IPS-18c (cell line): ENCODE results near the gene WDR27.

Experiments used
- H3K4me3 ChIP-seq: 2 replicates; pipeline ENCODE4 v1.7.0; 2013; ENCODE audit warnings: low read depth, mild to moderate bottlenecking, low read length, moderate library complexity; ENCODE audit not compliant: insufficient read depth
- H3K9me3 ChIP-seq: one replicate; pipeline ENCODE4 v1.6.1; 2013; ENCODE audit warnings: mild to moderate bottlenecking, low read length, moderate library complexity; ENCODE audit not compliant: control insufficient read depth, insufficient read depth

WDR27 gene

DNA sequence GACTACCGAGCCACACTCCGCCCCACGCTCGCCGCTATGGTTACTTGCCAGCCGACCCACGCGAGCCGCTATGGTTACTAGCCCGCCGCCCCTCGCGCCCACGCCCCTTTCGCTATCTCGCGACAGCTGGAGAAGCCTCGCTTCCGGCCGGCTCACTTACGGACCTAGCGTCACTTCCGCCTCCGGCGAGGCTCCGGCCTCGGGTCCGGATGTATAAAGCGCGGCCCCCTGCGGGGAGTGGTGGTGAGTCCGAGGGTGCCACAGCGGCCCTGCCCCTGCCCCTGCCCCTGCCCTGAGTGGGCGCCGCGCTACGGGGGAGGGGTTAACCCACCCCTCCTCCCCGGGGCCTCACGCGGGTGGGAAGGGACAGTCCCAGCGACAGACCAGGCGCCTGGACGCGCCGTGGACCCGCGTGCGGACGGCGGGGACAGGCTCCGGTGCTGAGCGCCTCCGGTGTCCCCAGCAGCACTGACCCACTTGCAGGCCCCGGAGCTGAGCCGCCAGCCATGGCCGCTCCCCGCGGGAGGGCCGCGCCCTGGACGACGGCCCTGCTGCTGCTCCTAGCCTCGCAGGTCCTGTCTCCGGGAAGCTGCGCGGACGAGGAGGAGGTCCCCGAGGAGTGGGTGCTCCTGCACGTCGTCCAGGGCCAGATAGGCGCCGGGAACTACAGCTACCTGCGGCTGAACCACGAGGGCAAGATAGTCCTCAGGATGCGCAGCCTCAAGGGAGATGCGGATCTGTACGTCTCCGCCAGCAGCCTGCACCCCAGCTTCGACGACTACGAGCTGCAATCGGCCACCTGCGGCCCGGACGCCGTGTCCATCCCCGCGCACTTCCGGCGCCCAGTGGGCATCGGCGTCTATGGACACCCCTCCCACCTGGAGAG lies at the start of gene WDR27, which contains the start of gene C6orf120:
Gene WDR27, minus strand, starts transcription at position 76 of the 886 bp plus-strand sequence. CDS start 13,024 bp downstream, outside the sequence.
Gene C6orf120, plus strand, starts transcription at position 173 of the 886 bp plus-strand sequence. Its CDS starts 334 bp downstream, at position 507.
- Histone ChIP-seq H3K9me3 (no peaks in the 10 kb centered on the region), H3K4me3 (peak within 1 kb of the TSS; percentile 97)

DNA sequence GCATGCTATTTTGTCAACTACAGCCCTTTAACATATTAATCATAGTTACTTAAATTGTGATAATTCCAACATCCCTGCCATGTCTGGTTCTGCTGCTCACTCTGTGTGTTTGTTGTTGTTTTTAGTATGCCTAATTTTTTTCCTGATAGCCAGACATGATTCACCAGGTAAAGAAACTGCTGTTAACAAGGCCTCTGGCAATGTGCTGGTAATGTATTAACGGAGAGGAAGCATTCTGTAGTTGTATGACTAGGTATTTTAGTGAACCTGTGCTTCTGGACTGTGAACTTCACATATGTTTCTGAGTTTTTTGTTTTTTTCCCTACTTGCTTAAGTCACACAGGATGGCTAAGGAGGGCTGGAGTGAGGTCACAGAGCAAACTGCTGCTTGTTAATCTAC lies 44.7 kb upstream of the WDR27 start:
- Histone ChIP-seq H3K4me3 (no peak overlapping the region), H3K9me3 (no peaks in the 10 kb centered on the region)

DNA sequence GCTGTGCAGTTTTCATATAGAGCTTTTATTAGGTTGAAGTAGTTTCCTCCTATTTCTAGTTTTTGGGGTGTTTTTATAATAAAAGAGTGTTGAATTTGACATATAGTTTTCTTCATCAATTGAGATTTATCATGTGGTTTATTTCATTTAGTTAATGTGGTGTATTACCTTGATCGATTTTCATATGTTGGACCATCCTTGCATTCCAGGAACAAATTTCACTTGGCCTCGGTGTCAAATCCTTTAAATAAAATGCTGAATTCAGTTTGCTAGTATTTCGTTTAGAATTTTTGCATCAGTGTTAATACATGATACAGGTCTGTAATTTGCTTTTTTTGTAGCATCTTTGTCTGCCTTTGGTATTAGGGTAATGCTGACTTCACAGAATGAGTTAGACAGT lies 43.6 kb upstream of the WDR27 start:
- no peaks in the 10 kb centered on the region for H3K9me3 ChIP-seq
- no peak overlapping the region for H3K4me3 ChIP-seq

DNA sequence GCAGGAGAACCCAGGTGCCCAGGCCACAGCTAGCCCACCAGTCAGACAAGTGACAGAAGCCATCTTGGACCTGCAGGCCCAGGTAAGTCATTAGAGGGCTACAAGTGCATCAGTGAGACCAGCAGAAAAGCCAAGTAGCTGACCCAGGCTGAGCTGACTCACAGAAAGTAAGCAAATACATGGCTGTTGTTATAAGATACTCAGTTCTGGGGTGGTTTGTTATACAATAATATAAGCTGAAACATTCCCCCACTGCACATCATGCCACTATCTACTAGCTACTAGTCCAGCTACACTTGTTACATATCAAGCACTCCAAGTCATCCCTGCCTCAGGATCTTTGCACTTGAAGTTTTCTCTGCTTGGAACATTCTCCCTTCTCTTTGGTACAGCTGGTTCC lies 39.5 kb upstream of the WDR27 start:
- no peaks in the 10 kb centered on the region for H3K9me3 ChIP-seq
- H3K4me3 ChIP-seq = no peak overlapping the region

DNA sequence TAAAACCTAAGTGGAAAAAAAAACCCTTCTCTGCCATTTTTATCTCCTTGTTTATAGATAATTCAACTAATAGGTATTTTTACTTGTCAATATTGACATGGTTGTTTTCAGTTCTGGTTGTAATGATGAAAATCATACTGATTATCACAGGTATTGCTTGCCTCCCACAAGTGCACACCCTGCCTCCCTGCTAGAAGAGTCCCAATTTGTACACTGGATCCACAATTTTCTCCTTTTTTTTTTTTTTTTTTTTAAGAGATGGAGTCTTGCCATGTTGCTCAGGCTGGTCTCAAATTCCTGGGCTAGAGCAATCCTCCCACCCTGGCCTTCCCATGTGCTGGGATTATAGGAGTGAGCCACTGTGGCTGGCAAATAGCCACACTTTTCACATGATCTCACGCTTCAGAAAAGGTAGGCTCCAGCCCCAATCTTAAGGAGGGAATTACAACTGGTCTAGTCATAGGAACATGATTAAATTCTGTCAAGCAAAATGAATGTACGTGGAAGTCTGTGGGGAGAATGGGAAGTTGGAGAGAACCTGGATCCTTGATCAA lies 37.2 kb upstream of the WDR27 start:
- Histone ChIP-seq H3K9me3 (no peaks in the 10 kb centered on the region), H3K4me3 (no peak overlapping the region)

DNA sequence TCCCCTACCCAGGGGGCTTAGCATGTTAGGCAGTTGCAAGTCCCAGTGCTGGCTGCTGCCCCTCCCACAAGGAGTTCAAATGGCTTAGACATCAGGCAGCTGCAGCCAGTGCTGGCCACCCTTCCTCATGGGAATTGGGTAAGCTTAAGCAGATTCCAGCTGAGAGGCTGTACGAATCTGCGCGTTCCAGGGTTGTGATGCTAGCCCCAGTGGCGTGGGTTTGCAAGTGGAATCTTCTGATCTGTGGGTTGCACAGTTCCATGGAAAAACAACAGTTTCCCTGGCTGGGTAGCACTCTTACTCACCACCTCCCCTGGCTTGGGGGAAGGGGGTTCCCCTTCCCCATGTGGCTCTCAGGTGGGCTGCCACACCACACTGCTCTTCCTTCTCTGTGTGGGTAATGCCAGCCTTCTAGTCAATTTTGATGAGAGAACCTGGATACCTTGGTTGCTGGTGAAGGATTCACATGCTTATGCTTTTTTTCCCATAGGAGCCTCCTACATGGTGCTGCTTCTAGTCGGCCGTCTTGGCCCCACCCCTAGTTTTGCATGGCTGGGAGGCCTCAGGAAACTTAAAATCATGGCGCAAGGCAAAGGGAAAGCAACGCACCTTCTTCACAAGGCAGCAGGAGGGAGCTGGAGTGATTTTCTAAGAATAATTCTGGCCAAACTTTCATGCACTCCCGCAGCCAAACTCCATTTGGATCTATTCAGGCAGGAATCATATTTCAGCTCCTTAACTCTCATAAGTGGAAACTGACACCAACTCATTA lies 36.6 kb upstream of the WDR27 start:
- H3K4me3 ChIP-seq = no peak overlapping the region
- H3K9me3 ChIP-seq = no peaks in the 10 kb centered on the region

DNA sequence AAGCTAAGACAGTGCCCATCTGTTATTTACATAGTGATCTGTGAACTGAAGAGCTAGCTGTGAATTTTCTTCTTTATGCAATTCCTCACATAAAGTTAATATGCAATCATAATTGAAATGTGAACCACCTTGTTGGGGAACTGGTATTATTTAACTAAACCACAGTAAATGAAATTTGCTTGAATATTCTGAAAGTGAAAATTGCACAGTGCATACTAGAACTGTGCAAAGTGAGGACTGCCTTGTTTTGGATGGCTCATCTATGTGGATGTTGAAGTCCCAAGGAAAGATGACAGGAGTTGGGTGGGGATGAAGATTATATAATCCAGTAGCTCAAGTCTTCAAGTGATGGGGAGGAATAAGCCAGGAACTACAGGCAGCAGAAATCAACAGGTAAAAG lies 28.1 kb upstream of the WDR27 start:
- H3K4me3 ChIP-seq = no peak overlapping the region
- no peaks in the 10 kb centered on the region for H3K9me3 ChIP-seq

DNA sequence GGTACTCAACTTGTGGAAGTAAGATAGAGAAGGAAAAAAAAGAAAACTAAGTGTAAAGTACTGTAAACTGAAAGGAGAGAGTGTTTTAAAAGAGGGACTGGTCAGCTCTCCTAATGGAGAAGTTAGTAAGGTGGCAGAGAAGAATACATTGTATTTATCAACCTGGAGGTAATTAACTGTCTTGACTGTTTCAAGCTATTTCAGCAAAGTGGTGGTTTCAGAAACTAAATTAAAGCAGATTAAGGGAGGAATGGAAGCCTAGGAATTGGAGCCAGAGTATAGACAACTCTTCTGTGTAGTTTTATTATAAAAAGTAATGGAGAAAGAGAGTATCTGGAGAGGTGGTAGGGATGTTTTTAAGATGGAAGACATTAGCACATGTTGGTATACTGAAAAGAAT lies 25.1 kb upstream of the WDR27 start:
- H3K4me3 ChIP-seq = no peak overlapping the region

DNA sequence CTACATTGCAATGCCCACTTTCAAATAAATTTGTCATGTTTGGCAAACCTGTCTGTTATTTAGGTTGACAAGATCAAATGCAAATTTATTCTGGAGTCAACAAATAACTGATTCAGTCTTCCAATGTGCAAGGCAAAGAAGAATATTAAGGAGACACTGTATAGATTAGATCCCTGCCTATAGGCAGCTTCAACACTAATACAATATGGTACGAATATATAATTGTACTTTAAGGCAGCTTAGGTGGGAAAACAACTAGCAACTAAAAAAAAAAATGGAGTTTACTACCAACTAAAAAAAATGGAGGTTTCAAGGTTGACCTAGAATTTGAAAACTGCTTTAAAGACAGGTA lies 24.2 kb upstream of the WDR27 start:
- H3K4me3 ChIP-seq = no peak overlapping the region
- no peaks in the 10 kb centered on the region for H3K9me3 ChIP-seq

More for the DNA sequence above, 25.1 kb upstream of the WDR27 start:
- H3K9me3 ChIP-seq = no peaks in the 10 kb centered on the region

DNA sequence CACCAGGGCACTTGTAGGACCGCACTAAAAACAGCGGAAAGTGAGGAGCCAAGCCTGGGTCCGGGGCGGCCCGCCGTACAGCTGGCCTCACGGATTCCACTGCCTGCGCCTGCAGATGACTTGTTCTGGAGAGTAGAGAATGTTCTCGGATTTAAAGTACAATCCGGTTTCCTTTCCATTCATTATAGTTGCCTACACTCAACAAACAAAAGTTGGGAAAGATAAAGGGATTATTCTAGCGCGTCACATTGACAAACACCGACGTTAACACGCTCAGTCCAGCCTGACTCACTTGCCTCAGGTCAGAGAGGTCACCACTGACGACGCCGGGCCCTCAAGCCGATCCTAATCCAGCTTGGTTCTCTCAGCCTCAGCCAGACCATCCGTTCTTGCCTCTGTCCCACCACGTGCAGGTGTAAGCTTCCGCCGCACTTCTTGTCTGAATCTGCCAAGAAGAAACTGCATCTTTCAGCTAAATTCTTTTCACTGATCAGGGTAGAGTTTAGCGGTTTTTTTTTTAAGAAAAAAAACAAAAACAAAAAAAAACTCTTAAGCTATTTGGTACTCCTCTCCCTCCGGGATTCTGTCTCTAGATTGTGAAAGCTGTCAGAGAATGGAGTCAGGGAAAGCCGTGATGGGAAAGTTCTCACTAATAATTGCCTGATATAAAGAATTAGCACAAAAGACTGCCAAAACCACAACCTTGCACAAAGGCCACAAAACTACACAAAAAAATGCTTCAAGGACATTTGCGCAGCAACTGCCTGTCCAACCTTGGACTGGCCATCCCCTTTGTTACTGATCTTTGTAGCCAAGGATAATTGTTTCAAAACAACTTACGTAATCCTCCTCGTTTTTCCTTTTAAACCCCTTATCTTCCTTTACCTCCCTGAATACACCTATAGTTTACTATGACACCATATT lies 23.6 kb upstream of the WDR27 start:
- H3K4me3 ChIP-seq = peak overlapping the region; percentile 87
- H3K9me3 ChIP-seq = no peaks in the 10 kb centered on the region

DNA sequence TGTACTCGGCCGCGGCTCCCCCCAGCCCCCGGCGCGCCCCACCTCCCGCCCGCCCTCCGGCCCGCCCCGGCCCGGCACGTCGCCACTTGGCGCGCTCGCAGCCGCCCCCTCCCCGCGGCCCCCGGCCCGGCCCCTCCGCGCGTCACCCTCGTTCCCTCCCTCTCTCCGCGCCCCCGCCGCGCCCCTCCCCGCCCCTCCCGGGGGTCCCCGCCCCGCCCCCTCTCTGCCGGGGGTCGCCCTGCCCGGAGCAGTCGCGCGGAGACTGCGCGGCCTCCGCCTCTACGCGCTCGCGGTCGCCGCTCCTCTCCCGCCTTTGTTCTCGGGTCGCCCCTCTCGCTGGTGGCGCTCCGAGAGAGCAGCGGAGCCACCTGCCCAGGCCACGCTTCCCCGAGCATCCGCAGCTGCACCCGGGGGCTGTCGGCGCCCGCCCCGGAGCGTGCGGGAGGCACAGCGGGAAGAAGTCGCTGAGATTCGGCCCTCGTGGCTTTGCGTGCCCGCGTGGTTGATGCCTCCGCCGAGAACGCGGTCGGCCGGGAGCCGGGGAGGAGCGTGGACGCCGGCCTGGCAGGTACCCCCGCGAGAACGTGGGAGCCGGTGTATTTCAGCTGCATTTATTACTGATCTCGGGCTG lies 22.8 kb upstream of the WDR27 start, which contains the start of gene PHF10:
Gene PHF10, minus strand, starts transcription at position 7 of the 631 bp plus-strand sequence. CDS start 569 bp downstream, outside the sequence.
- Histone ChIP-seq H3K9me3 (no peaks in the 10 kb centered on the region), H3K4me3 (peak within 1 kb of the TSS; percentile 87)

DNA sequence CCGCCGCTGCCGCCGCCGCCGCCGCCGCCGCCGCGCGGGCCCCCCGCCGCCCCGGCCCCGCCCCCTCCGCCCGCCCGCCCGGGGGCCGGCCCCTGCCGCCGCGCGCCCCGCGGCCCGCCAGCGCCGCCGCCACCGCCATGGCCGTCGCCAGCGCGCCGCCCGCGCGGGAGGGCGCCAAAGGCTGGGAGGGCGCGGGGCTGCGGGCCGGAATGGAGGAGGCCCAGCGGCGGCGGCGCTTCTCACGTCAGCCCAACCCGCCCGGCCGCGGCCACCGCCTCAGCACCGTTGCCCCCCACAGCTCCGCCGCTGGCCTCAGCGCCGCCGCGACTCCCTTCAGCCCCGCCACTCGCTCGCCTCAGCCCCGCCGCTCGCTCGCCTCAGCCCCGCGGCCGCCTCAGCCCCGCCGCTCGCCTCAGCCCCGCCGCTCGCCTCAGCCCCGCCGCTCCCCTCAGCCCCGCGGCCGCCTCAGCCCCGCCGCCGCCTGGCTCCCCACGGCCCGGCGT lies 22.2 kb upstream of the WDR27 start:
- Histone ChIP-seq H3K9me3 (no peaks in the 10 kb centered on the region), H3K4me3 (peak overlapping the region; percentile 44)

DNA sequence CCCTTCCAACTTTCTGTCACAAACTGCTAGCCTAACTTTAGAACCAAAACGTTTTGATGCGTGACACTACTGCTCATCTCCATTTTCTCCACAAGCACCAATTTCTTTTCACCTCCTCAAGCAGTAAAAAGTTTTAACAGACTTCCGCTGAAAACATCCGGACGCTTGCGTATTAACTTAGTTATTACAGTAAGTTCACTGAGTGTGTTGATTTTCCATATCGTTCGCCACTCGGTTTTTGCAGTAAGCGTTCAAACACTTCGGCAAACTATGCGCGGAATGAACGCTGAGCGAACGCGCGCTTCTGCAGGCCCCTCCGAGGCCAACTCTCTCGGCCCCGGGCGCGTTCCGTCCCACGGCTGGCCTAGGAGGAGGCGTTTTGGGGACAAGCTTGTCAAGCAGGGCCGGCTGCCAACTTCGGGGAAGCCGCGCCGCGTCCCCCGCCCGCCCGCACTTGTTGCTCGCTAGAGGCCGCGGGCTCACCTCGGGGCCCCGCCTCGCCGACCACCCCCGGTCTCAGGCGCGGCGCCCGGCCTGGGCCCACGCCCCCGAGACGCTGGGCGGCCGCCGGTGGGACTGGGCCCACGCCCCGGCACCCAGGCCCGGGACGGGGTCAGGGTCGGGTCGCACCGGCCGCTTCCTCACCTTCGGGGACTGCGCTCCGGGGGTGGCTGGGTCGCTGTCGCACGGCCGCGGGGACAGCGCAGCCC lies 21.5 kb upstream of the WDR27 start:
- H3K9me3 ChIP-seq = no peaks in the 10 kb centered on the region
- peak overlapping the region; percentile 82 for H3K4me3 ChIP-seq

DNA sequence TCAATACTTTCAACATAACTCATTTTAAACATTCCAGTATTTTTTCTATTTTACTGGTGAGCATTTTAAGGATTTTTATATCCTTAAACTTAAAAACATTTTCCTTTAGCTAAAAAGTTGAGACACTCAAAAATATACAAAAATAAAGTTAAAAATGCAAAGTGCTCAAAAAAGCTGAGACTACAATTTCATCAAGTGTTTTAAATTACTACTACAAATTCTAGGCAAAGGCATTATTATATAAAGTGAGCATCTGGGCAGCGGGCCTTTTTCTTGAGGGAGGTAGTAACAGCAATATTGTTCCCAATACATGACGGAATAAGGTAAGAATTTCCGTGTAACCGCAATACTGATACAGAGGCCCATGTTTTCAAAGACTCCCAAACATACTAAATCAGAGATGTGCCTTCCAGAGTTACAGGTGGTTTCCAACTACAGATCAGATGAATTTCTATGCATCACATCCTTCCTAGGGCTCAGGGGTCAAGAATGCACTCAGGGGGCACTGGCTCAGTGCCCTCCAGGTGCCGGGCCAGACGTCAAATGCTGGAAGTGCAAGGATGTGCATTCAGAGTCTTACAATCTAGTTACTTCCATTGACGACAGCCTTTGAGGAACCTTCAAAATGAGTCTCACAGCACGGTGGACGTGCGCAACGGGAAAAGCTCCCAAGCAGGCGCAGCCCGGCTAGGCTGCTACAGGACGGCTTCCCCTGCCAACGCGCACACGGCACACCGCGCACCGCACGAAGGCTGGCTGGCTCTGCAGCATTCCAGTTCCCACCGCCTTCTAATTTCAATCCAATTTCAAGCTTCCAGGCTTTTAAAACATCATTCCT lies 20.8 kb upstream of the WDR27 start:
- no peaks in the 10 kb centered on the region for H3K9me3 ChIP-seq
- peak overlapping the region; percentile 82 for H3K4me3 ChIP-seq
